ENCODE data around the gene GID8. TPM values are rescaled to one million over a fixed set of nuclear protein-coding genes. Genes with fewer than 3 reads are reported as not detected.

GID8 gene
- polyA plus RNA-seq, 2 of the 4 experiments (the other 2 are of a cell fraction) = 19.2 to 24.5 TPM

- no peak overlapping the region for H3K27ac ChIP-seq
- WGBS (ENCODE audit: missing lambda C conversion rate) = 94% methylated on average over 45 of the region's 45 CpGs
- TF ChIP-seq, protein P1, sequence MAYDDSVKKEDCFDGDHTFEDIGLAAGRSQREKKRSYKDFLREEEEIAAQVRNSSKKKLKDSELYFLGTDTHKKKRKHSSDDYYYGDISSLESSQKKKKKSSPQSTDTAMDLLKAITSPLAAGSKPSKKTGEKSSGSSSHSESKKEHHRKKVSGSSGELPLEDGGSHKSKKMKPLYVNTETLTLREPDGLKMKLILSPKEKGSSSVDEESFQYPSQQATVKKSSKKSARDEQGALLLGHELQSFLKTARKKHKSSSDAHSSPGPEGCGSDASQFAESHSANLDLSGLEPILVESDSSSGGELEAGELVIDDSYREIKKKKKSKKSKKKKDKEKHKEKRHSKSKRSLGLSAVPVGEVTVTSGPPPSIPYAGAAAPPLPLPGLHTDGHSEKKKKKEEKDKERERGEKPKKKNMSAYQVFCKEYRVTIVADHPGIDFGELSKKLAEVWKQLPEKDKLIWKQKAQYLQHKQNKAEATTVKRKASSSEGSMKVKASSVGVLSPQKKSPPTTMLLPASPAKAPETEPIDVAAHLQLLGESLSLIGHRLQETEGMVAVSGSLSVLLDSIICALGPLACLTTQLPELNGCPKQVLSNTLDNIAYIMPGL (CRISPR knock-in tag; IDR thresholded peaks at IDR 0.05; ENCODE audit: borderline replicate concordance) = no peak
- no peak for TF ChIP-seq ZNF302 (CRISPR knock-in tag; IDR thresholded peaks at IDR 0.05)
- TF ChIP-seq, protein P2, sequence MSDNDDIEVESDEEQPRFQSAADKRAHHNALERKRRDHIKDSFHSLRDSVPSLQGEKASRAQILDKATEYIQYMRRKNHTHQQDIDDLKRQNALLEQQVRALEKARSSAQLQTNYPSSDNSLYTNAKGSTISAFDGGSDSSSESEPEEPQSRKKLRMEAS (IDR thresholded peaks at IDR 0.05) = no peak
- TF ChIP-seq FOSB (CRISPR knock-in tag; IDR thresholded peaks at IDR 0.05) = no peak
- TF ChIP-seq, protein P3, sequence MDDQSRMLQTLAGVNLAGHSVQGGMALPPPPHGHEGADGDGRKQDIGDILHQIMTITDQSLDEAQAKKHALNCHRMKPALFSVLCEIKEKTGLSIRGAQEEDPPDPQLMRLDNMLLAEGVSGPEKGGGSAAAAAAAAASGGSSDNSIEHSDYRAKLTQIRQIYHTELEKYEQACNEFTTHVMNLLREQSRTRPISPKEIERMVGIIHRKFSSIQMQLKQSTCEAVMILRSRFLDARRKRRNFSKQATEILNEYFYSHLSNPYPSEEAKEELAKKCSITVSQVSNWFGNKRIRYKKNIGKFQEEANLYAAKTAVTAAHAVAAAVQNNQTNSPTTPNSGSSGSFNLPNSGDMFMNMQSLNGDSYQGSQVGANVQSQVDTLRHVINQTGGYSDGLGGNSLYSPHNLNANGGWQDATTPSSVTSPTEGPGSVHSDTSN (IDR thresholded peaks at IDR 0.05) = no peak
- TF ChIP-seq CHD4 (IDR thresholded peaks at IDR 0.05; ENCODE audit: borderline replicate concordance) = no peak
- no peak for TF ChIP-seq HOXA7 (CRISPR knock-in tag; IDR thresholded peaks at IDR 0.05)
- TF ChIP-seq GATA3 (IDR thresholded peaks at IDR 0.05; ENCODE audit: borderline replicate concordance) = no peak
- TF ChIP-seq JUNB (IDR thresholded peaks at IDR 0.05) = no peak
- TF ChIP-seq ZSCAN20 (CRISPR knock-in tag; IDR thresholded peaks at IDR 0.05) = no peak
- TF ChIP-seq NPAS2 (CRISPR knock-in tag; IDR thresholded peaks at IDR 0.05; ENCODE audit: borderline replicate concordance) = no peak
- TF ChIP-seq EHMT2 (IDR thresholded peaks at IDR 0.05; ENCODE audit: low read depth) = no peak
- no peak for TF ChIP-seq MAZ (IDR thresholded peaks at IDR 0.05; ENCODE audit: borderline replicate concordance, low read depth, low read length)
- no peak for TF ChIP-seq ZC3H11A (IDR thresholded peaks at IDR 0.05)
- TF ChIP-seq FOSL2 (IDR thresholded peaks at IDR 0.05) = no peak
- TF ChIP-seq FOSL2 (CRISPR knock-in tag; IDR thresholded peaks at IDR 0.05) = no peak
- TF ChIP-seq REST (IDR thresholded peaks at IDR 0.05) = no peak
- no peak for TF ChIP-seq SMC3 (IDR thresholded peaks at IDR 0.05)
- TF ChIP-seq TFCP2L1 (CRISPR knock-in tag; IDR thresholded peaks at IDR 0.05) = no peak
- TF ChIP-seq BHLHE40 (IDR thresholded peaks at IDR 0.05; ENCODE audit: low read depth, low read length) = no peak
- H3K9me3 ChIP-seq = no peaks in the 10 kb centered on the region
- H3K4me1 ChIP-seq = peaks cover 13% of the 10 kb centered on the region
- no peak for ATAC-seq
- DNase-seq (ENCODE audit: low read depth in 1 of 2, low spot score in 1 of 2) = no peak
- no peak overlapping the region for H3K4me3 ChIP-seq
- ChIA-PET CTCF (interaction anchor here (0.7 to 22.6 kb wide), 6 partner anchors 5 to 98 kb away, joined by 3 to 368 read pairs (median 12); partner anchors contain the start of gene DIDO1), POLR2A (no interaction called here)
- H3K4me2 ChIP-seq = no peak overlapping the region
- FAIRE-seq = no peak
Measured at GRCh38 chr20:62910777-62911497, 27.0 kb upstream of the GID8 start.

Measured in A549 (cell line).